HUES48 (cell line): Measurements from ENCODE around the gene XPO5.

Experiments
- H3K27ac ChIP-seq: one replicate; pipeline ENCODE4 v1.7.0; 2013; ENCODE audit warnings: low read depth, low read length, inconsistent platforms
- H3K27me3 ChIP-seq: 2 replicates; pipeline ENCODE4 v1.6.1; 2013; ENCODE audit warnings: mild to moderate bottlenecking, low read length; ENCODE audit not compliant: control insufficient read depth, insufficient read depth
- H3K36me3 ChIP-seq: 2 replicates; pipeline ENCODE4 v1.6.1; 2013; ENCODE audit warnings: low read length; ENCODE audit not compliant: control insufficient read depth, insufficient read depth
- H3K4me1 ChIP-seq: 2 replicates; pipeline ENCODE4 v1.6.1; 2013; ENCODE audit warnings: mild to moderate bottlenecking, low read length; ENCODE audit not compliant: control insufficient read depth, insufficient read depth
- H3K4me3 ChIP-seq: 2 replicates; pipeline ENCODE4 v1.5.1; 2013; ENCODE audit warnings: mild to moderate bottlenecking, low read depth, low read length
- H3K9ac ChIP-seq: 2 replicates; pipeline ENCODE4 v1.6.1; 2013; ENCODE audit warnings: mild to moderate bottlenecking, low read depth, low read length, moderate library complexity
- H3K9me3 ChIP-seq: 2 replicates; pipeline ENCODE4 v1.6.1; 2013; ENCODE audit warnings: low read length; ENCODE audit not compliant: control insufficient read depth, insufficient read depth

XPO5 gene

DNA sequence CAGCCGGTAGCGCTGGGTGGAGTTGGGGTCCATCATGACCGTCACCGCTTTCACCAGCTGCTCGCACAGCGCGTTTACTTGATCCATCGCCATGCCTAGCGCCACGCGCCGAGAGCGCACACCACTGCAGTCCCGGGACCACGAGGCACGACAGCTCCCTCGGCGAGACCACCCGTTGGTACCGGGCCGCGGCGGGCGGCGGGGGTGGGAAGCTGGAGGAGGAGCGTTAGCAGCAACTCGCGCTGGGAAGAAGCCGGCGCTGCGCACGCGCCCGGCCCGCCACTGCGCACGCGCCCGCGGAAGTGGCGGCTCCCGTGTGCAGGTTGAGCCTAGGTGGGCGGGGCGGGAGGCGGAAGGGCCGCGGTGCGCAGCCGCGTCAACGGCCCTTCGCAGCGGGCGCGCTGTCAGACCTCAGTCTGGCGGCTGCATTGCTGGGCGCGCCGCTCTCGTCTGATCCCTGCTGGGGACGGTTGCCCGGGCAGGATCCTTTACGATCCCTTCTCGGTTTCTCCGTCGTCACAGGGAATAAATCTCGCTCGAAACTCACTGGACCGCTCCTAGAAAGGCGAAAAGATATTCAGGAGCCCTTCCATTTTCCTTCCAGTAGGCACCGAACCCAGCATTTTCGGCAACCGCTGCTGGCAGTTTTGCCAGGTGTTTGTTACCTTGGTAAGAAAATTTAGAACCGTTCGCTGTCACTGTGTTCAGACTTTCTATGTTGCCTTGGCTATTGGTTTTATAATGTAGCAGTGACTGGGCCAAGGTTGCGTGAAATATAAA lies at the start of gene XPO5, which contains the start of gene POLH:
TSS of gene XPO5 (minus strand) at position 267 of the 780 bp plus-strand sequence. CDS start at position 93, 174 bp downstream.
TSS of gene POLH (plus strand) at position 414 of the 780 bp plus-strand sequence. CDS start 6,135 bp downstream, outside the sequence.
- Histone ChIP-seq H3K4me1 (no peaks in the 10 kb centered on the region; the same call in 1 of the 2 replicates), H3K4me3 (peak within 1 kb of the TSS; percentile 100), H3K9ac (peak within 1 kb of the TSS; percentile 85), H3K27me3 (no peaks in the 10 kb centered on the region), H3K36me3 (peaks cover 26% of the 10 kb centered on the region), H3K27ac (peak within 1 kb of the TSS; percentile 82), H3K9me3 (peaks cover 3% of the 10 kb centered on the region; the same call in 1 of the 2 replicates)

GRCh38 chr6:43625393-43625992 lies 49.7 kb upstream of the XPO5 start:
- H3K27ac ChIP-seq: no peak overlapping the region
- H3K36me3 ChIP-seq: peaks cover 72% of the 10 kb centered on the region
- H3K4me1 ChIP-seq: peaks cover 4% of the 10 kb centered on the region
- H3K9me3 ChIP-seq: no peaks in the 10 kb centered on the region
- no peaks in the 10 kb centered on the region for H3K27me3 ChIP-seq
- no peak overlapping the region for H3K4me3 ChIP-seq
- no peak overlapping the region for H3K9ac ChIP-seq

- no peaks in the 10 kb centered on the region for H3K9me3 ChIP-seq
- H3K4me1 ChIP-seq: no peaks in the 10 kb centered on the region
- H3K36me3 ChIP-seq: peaks cover 78% of the 10 kb centered on the region
- H3K27ac ChIP-seq: no peak overlapping the region
- H3K4me3 ChIP-seq: no peak overlapping the region
- H3K27me3 ChIP-seq: no peaks in the 10 kb centered on the region
- H3K9ac ChIP-seq: no peak overlapping the region
Observed at GRCh38 chr6:43624786-43625288, 49.0 kb upstream of the XPO5 start.

GRCh38 chr6:43623880-43624785 lies 48.3 kb upstream of the XPO5 start:
- Histone ChIP-seq H3K27me3 (no peaks in the 10 kb centered on the region), H3K4me1 (no peaks in the 10 kb centered on the region), H3K9ac (no peak overlapping the region), H3K27ac (no peak overlapping the region), H3K4me3 (no peak overlapping the region), H3K36me3 (peaks cover 84% of the 10 kb centered on the region), H3K9me3 (no peaks in the 10 kb centered on the region)

- H3K9ac ChIP-seq: no peak overlapping the region
- no peak overlapping the region for H3K4me3 ChIP-seq
- peaks cover 83% of the 10 kb centered on the region for H3K36me3 ChIP-seq
- no peaks in the 10 kb centered on the region for H3K4me1 ChIP-seq
- H3K9me3 ChIP-seq: no peaks in the 10 kb centered on the region
- no peak overlapping the region for H3K27ac ChIP-seq
- H3K27me3 ChIP-seq: no peaks in the 10 kb centered on the region
Observed at GRCh38 chr6:43622541-43622940, 46.7 kb upstream of the XPO5 start.

GRCh38 chr6:43621836-43622180 lies 46.0 kb upstream of the XPO5 start:
- Histone ChIP-seq H3K36me3 (peaks cover 76% of the 10 kb centered on the region), H3K27ac (no peak overlapping the region), H3K27me3 (no peaks in the 10 kb centered on the region)

DNA sequence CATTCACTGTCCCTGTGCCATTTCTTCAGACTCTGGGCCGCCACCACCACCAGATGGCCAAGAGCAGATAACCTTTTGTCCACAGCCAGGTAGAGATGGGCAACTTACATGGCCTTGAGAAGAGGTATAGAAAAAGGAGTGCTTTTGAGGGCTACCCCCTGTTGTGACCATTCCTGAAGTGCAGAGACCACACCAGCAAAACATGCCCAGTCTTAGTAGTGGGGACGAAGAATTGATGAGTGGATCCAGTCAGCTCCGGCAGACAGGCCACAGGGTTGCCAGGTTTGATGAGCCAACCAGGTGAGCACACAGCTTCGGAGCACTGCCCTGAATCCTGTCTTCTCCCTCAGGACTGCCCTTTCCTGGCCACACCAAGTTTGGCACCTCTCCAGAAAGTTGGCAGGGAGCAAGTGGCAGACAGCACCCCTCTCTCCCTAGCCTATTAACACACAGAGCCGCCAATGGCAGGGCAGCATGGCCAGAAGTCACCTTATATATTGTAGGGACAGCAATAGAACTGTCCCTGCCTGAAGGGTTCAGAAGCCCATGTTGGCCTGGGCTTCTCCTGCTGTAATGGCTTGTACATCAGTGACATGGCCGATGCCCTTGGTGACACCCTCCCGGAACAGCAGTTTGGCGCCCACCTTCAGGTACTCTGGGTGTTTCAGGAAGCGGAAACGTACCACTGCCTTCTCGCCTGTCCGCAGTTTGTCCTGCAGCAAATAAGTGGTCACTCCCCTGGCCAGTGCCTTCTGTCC lies 45.4 kb upstream of the XPO5 start:
- Histone ChIP-seq H3K4me3 (no peak overlapping the region), H3K9ac (no peak overlapping the region), H3K27ac (no peak overlapping the region), H3K27me3 (no peaks in the 10 kb centered on the region), H3K9me3 (no peaks in the 10 kb centered on the region), H3K36me3 (peaks cover 72% of the 10 kb centered on the region), H3K4me1 (no peaks in the 10 kb centered on the region)

More at GRCh38 chr6:43621836-43622180, 46.0 kb upstream of the XPO5 start:
- Histone ChIP-seq H3K9ac (no peak overlapping the region), H3K9me3 (no peaks in the 10 kb centered on the region), H3K4me3 (no peak overlapping the region), H3K4me1 (no peaks in the 10 kb centered on the region)

- Histone ChIP-seq H3K9ac (no peak overlapping the region), H3K9me3 (no peaks in the 10 kb centered on the region), H3K4me1 (no peaks in the 10 kb centered on the region), H3K4me3 (no peak overlapping the region), H3K27ac (no peak overlapping the region), H3K36me3 (peaks cover 51% of the 10 kb centered on the region), H3K27me3 (no peaks in the 10 kb centered on the region)
Observed at GRCh38 chr6:43616725-43617472, 41.1 kb upstream of the XPO5 start.

- no peaks in the 10 kb centered on the region for H3K9me3 ChIP-seq
- no peak overlapping the region for H3K4me3 ChIP-seq
- no peak overlapping the region for H3K9ac ChIP-seq
- no peaks in the 10 kb centered on the region for H3K4me1 ChIP-seq
- no peaks in the 10 kb centered on the region for H3K27me3 ChIP-seq
- H3K27ac ChIP-seq: no peak overlapping the region
- peaks cover 45% of the 10 kb centered on the region for H3K36me3 ChIP-seq
Observed at GRCh38 chr6:43614396-43614730, 38.5 kb upstream of the XPO5 start.
